Activated CD4-positive, alpha-beta T cell treated with anti-CD3 and anti-CD28 coated beads, Interleukin-2, amount 10 ng/mL, durations not matched to agents 24 days and 14 days (primary cell): ENCODE results near the gene AK4. TPM values are rescaled to one million over a fixed set of nuclear protein-coding genes. Genes with fewer than 3 reads are reported as not detected.

Experiments used
- DNase-seq: peaks from one replicate; pipeline ENCODE4 v3.0.0; 2022
- H3K27ac Mint-ChIP-seq: one replicate; pipeline ENCODE4 v1.8.0; 2022; ENCODE audit warnings: mild to moderate bottlenecking, mixed read lengths
- H3K27me3 Mint-ChIP-seq: one replicate; pipeline ENCODE4 v1.8.0; 2022; ENCODE audit warnings: mixed read lengths
- H3K36me3 Mint-ChIP-seq: one replicate; pipeline ENCODE4 v1.8.0; 2022; ENCODE audit warnings: low read depth, mild to moderate bottlenecking, mixed read lengths
- H3K4me1 Mint-ChIP-seq: one replicate; pipeline ENCODE4 v1.8.0; 2021; ENCODE audit warnings: mixed read lengths
- H3K4me3 Mint-ChIP-seq: one replicate; pipeline ENCODE4 v1.8.0; 2022; ENCODE audit warnings: mild to moderate bottlenecking, moderate library complexity, mixed read lengths
- H3K9me3 Mint-ChIP-seq: one replicate; pipeline ENCODE4 v1.8.0; 2021; ENCODE audit warnings: mixed read lengths
- intact Hi-C: fragments of 100-400 bp; cut with micrococcal nuclease; formaldehyde crosslinking; loops from one replicate; pipeline ENCODE4 v1.15.1; 2023
- total RNA-seq: library from RNA; stranded (reverse); gene quantifications from 2 replicates; pipeline ENCODE4 v1.2.3, GENCODE V29; 2022

AK4 gene
- total RNA-seq, 1 donor from 2014 or later: 138 TPM

DNA sequence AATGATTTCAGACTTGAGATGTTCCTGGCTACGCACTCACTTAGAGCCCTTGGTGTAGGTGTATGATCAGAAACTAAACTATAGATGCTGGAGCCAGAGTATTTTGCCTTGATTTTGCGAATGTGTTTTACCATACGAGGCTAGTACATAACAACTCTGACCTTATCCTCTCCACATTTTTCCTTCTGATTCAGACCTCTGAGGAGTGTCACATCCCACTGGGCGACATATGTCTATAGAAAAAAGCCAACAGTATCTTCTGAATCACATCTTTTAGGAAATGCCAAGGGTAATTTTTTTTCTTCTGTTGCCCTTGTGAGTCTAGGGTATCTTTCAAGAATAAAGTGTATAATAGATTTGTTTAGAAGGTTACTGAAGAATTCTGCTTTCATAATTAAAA lies 49.6 kb downstream of the AK4 start:
- intact Hi-C loops: loop anchor here (2.0 kb wide), 1 partner anchor 15 kb away; no protein-coding TSS in a partner anchor
- Mint-ChIP-seq H3K27ac (peak overlapping the region; percentile 64), H3K27me3 (no peaks in the 10 kb centered on the region), H3K4me3 (no peak overlapping the region), H3K36me3 (peaks cover 49% of the 10 kb centered on the region), H3K4me1 (peaks cover 28% of the 10 kb centered on the region), H3K9me3 (no peaks in the 10 kb centered on the region)
- DNase-seq: no peak

DNA sequence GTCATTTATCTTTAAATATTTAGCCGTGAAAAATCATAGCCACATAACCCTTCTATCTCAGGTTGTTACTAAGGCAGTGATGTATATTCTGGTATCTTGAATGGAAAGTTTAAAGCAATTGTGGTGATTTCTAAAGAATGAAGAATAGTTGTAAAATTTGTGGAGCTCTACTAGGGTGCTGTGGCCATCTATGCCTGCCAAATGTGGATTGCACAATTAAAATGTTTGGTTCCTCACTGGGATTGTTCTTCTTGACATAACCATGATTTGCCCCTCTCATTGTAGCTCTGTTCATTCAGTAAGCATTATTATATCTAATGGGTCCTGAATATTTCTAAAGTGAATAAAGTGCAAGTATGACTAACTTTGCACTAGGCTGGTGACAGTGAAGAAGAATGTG lies 50.1 kb downstream of the AK4 start:
- H3K4me3 Mint-ChIP-seq: no peak overlapping the region
- no peaks in the 10 kb centered on the region for H3K27me3 Mint-ChIP-seq
- peak overlapping the region; percentile 64 for H3K27ac Mint-ChIP-seq
- intact Hi-C loops: no loop called here
- peaks cover 28% of the 10 kb centered on the region for H3K4me1 Mint-ChIP-seq
- DNase-seq: no peak
- H3K36me3 Mint-ChIP-seq: peaks cover 47% of the 10 kb centered on the region
- no peaks in the 10 kb centered on the region for H3K9me3 Mint-ChIP-seq

DNA sequence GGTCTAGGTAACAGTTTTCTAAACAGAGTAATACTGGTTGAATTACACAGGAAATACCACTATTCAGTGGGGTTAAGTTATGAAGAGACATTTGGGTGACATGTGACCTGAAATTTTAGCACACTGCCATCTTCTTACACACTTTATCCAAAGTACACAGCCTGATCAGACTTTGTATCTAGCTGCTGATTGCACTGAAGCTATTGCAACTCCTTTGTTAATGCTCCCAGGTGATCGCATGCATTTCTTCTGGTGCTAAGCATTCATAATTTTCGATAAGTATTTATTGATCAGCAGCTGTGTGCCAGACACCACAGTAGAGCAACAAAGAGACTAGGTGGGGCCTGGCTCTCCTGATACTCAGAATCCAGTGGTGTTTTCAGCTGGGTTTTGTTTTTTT lies 52.4 kb downstream of the AK4 start:
- no peak for DNase-seq
- Mint-ChIP-seq H3K27ac (no peak overlapping the region), H3K9me3 (no peaks in the 10 kb centered on the region), H3K4me3 (no peak overlapping the region), H3K27me3 (no peaks in the 10 kb centered on the region), H3K4me1 (peaks cover 27% of the 10 kb centered on the region), H3K36me3 (peaks cover 37% of the 10 kb centered on the region)
- intact Hi-C loops: no loop called here

DNA sequence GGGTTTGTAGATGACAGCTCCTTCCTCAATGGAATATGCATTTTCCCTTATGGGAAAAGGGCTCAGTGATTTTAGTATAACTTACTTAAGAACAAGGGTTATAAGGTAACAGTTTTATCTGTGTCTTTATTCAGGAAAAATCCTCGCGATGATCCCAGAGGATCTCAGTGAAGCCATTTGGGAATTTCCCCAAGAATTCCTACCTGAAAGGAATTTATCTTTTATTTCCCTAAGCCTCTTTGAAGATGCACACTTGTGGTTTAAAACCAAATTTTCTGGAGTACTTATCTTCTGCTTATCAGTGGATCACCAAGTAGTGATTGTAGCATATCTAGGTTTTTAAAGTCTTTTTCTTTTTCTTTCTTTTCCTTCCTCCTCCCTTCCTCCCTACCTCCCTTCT lies 58.8 kb downstream of the AK4 start:
- intact Hi-C loops: no loop called here
- no peaks in the 10 kb centered on the region for H3K9me3 Mint-ChIP-seq

DNA sequence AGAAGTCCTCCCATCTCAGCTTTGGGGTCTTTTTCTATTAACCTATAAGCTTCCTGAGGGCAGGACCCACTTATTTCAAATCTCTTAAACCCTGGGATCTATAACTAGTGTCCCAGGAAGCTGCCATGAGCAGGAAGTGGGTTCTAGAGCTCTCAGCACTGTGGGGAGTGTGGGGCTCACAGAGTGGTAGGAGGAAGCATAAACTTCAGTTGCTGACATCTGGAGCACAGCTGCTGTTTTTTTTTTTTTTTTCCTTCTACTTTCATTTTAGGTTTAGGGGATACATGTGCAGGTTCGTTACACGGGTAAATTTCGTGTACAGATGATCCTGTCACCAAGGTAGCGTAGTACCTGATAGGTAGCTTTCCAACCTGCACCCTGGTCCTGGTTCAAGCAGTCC lies 59.3 kb downstream of the AK4 start:
- no peak overlapping the region for H3K27ac Mint-ChIP-seq
- H3K36me3 Mint-ChIP-seq: peaks cover 20% of the 10 kb centered on the region
- H3K9me3 Mint-ChIP-seq: no peaks in the 10 kb centered on the region
- peaks cover 47% of the 10 kb centered on the region for H3K4me1 Mint-ChIP-seq
- intact Hi-C loops: no loop called here
- peak overlapping the region; percentile 52 for H3K4me3 Mint-ChIP-seq
- DNase-seq: peak; percentile 64
- H3K27me3 Mint-ChIP-seq: no peaks in the 10 kb centered on the region

More for the DNA sequence above, 58.8 kb downstream of the AK4 start:
- H3K27me3 Mint-ChIP-seq: no peaks in the 10 kb centered on the region
- H3K4me3 Mint-ChIP-seq: peak overlapping the region; percentile 52
- H3K4me1 Mint-ChIP-seq: peaks cover 43% of the 10 kb centered on the region
- DNase-seq: no peak
- H3K27ac Mint-ChIP-seq: no peak overlapping the region
- peaks cover 20% of the 10 kb centered on the region for H3K36me3 Mint-ChIP-seq

DNA sequence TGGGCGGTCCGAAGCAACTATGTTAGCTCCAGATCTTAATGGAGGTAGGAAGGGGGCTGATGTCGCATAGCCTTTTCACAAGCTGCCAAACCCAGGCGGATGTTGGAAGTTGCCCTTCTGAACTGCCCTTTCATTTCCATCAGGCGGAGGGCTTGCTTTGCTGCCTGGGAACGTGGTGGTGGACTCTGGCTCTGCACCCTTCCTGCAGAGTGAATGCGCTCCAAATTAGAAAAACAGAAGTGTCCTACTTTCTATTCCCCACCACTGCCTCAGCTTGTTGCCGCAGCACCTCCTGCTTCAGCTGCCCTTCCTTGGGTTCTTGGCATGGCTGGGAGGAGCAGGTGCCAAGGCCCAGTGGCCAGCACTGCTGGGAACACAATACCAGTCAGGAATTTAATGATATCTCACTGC lies 60.6 kb downstream of the AK4 start:
- intact Hi-C loops: no loop called here
- H3K27me3 Mint-ChIP-seq: no peaks in the 10 kb centered on the region
- peak overlapping the region; percentile 19 for H3K27ac Mint-ChIP-seq
- H3K36me3 Mint-ChIP-seq: peaks cover 22% of the 10 kb centered on the region
- H3K4me1 Mint-ChIP-seq: peaks cover 57% of the 10 kb centered on the region
- no peaks in the 10 kb centered on the region for H3K9me3 Mint-ChIP-seq
- H3K4me3 Mint-ChIP-seq: no peak overlapping the region
- no peak for DNase-seq

DNA sequence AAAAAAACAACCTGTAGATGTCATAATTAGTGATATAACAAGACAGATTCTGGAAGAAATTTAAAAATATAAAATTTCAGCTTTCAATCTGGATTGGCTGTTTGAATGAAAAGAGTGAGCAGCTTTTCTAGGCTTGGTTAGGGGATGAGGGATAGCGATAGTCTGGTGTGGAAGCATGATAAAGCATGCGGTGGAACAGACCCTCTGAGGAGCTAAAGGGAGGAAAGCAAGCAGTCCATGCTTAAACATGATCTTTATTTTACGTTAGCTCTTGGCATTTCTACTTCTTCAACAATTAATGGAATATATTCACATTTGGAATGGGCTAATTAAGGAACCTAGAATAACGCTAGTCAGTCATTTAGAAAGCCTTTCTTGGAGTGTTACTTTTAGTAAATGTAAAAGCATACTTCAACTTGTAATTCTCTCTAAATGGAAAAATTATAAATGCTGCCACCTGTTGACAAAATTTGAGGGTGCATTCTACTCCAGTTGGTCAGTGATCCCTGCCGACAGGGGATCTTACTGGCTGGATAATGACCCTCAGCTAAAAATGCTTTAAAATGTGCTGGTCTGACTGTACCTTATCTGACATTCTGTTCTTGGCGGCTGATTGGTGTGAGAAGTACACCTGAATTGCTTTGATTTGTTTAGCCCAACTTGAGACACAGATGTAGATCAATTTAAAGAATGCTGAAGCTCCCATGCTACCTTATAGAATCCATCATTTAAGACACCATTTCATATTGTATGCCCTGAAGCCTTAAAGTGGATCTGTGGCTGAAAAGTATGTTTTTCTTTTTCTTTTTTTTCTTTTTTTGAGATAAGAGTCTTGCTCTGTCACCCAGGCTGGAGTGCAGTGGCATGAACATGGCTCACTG lies 61.2 kb downstream of the AK4 start:
- Mint-ChIP-seq H3K9me3 (no peaks in the 10 kb centered on the region), H3K36me3 (peaks cover 20% of the 10 kb centered on the region), H3K27me3 (no peaks in the 10 kb centered on the region), H3K27ac (no peak overlapping the region), H3K4me1 (peaks cover 64% of the 10 kb centered on the region), H3K4me3 (no peak overlapping the region)
- intact Hi-C loops: no loop called here
- DNase-seq: peak; percentile 72

DNA sequence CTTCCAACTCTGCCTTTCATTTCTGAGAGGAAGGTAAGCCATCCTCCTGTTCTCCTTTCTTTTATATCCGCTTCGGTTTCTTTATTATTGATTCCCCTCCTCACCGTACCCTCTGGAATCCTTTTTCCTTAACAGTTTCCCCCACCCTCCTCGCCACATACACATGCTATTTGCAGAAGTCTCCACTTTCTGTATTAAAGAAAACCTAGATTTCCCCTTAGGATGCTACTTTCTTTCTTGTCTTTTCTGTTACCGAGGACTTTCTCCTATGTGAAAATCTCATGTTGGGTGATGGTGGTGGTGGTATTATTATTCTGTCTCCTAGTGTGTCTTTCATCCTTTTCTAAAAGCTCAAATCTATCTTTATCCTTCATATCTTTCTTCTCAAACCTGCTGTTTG lies 62.3 kb downstream of the AK4 start:
- Mint-ChIP-seq H3K27me3 (no peaks in the 10 kb centered on the region), H3K36me3 (peaks cover 24% of the 10 kb centered on the region), H3K9me3 (no peaks in the 10 kb centered on the region), H3K27ac (peak overlapping the region; percentile 36), H3K4me3 (no peak overlapping the region), H3K4me1 (peaks cover 74% of the 10 kb centered on the region)
- no peak for DNase-seq
- intact Hi-C loops: loop anchor here (5.0 to 10.0 kb wide), 3 partner anchors 143 to 1164 kb away; no protein-coding TSS in a partner anchor

DNA sequence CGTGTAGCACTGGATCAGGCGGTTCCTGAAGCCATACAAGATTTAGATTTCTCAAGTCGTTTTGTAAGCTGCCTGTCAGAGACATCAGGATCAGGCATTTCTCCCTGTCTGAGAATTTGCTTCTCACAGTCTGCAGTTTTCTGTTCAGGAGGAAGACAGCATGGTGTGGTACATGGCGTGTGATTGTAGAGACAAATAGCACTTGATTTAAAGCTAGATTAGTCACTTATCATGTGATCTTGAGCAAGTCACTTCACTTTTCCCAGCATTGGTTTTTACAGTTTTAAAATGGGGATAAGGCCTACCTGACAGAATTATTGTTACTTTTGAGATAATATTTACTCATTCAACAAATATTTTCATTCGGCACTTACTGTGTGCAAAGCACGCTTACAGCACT lies 63.3 kb downstream of the AK4 start:
- H3K4me1 Mint-ChIP-seq: peaks cover 72% of the 10 kb centered on the region
- H3K36me3 Mint-ChIP-seq: peaks cover 25% of the 10 kb centered on the region
- no peak overlapping the region for H3K27ac Mint-ChIP-seq
- no peaks in the 10 kb centered on the region for H3K9me3 Mint-ChIP-seq
- no peak overlapping the region for H3K4me3 Mint-ChIP-seq
- DNase-seq: no peak
- intact Hi-C loops: loop anchor here (5.0 to 10.0 kb wide), 3 partner anchors 144 to 1163 kb away; no protein-coding TSS in a partner anchor
- no peaks in the 10 kb centered on the region for H3K27me3 Mint-ChIP-seq

DNA sequence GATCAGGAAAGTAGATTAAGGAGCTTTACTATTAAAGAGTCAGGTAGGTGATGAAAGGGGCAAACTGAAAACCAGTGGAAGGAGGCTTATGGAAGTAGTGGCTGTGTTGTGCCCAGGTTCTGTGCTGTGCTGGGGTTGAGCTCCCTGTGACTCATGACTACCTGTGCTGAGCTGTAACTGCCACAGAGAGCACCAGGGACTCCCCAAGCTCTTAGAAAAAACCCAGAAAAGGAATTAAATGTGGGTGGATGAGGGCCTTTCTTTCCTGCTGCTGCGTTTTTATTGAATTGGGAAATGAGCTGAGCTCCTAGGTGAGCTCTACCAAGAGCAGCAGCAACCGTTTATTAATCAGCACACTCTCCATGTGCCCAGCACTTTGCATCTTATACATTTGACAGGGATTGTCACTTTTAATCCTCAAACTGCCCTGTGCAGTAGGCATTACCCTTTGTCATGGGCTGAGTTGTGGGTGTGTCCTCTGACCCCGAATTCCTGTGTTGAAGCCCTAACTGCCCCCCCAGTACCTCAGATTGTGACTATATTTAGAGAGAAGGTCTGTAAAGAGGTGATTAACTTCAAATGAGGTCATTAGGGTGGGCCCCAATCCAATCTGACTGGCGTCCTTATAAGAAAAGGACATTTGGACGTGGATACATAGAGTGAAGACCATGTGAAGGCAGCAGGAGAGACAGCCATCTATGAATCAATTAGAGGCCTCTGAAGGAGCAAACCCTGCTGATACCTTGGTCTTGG lies 65.4 kb downstream of the AK4 start:
- no peaks in the 10 kb centered on the region for H3K27me3 Mint-ChIP-seq
- peak overlapping the region; percentile 93 for H3K27ac Mint-ChIP-seq
- no peaks in the 10 kb centered on the region for H3K9me3 Mint-ChIP-seq
- intact Hi-C loops: loop anchor here (1.0 to 10.0 kb wide), 8 partner anchors 17 to 1161 kb away; partner anchors contain the start of genes AK4, LEPR and LEPROT
- H3K4me1 Mint-ChIP-seq: peaks cover 69% of the 10 kb centered on the region
- H3K4me3 Mint-ChIP-seq: peak overlapping the region; percentile 72
- H3K36me3 Mint-ChIP-seq: peaks cover 30% of the 10 kb centered on the region
- DNase-seq: peak; percentile 63

DNA sequence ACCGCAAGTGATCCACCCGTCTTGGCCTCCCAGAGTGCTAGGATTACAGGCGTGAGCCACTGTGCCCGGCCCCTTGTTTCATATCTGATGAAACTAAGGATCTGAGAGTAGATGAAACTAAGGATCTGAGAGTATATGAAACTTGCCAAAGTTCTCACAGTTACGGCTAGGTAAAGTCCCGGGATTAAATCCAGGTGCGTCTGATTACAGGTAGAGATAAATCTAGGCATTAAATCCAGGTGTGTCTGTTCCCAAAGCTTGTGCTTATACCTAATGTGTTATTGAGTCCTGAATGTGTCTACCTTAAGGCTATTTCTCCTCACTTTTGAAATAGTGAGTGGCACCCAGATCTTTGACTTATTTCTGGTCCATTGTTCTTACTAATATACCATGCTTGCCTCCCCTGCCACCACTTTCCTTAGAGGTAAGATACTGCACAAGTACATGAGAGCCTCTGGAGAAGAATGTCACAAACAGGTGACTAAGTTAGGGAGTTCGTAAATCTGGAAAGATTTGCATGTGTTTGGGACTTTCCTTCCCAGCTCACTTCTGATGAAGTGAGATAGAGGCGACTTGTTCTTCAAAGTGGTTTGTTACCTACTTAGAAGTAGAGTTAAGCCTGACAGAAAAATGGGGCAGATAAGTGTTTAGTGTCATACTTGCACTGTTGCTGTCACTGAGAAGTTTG lies 66.5 kb downstream of the AK4 start:
- peak overlapping the region; percentile 93 for H3K27ac Mint-ChIP-seq
- DNase-seq: no peak
- H3K4me3 Mint-ChIP-seq: peak overlapping the region; percentile 46
- peaks cover 64% of the 10 kb centered on the region for H3K4me1 Mint-ChIP-seq
- intact Hi-C loops: loop anchor here (2.0 to 10.0 kb wide), 5 partner anchors 147 to 1160 kb away; partner anchors contain the start of genes LEPR and LEPROT
- H3K9me3 Mint-ChIP-seq: no peaks in the 10 kb centered on the region
- no peaks in the 10 kb centered on the region for H3K27me3 Mint-ChIP-seq
- H3K36me3 Mint-ChIP-seq: peaks cover 36% of the 10 kb centered on the region

DNA sequence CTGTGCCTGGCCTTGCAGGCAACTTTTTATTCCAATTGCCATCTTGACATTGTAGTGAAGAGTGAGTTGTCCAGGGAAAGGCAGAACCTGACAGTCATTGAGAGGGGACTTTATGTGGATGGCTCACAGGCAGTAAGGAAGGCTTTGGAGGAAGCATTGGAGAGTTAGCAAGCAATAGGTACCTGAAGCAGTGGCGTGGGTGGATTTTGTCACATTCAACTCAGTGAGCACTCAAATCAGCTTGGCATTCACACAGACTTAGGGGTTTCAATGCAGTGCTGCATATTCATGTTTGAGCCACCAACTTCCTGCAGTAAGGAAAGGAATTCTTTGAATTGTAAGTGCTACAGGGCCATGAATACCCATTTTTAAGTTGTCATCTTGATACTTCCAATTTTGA lies 69.0 kb downstream of the AK4 start:
- Mint-ChIP-seq H3K4me1 (peaks cover 45% of the 10 kb centered on the region), H3K27ac (no peak overlapping the region), H3K4me3 (no peak overlapping the region), H3K36me3 (peaks cover 43% of the 10 kb centered on the region), H3K9me3 (no peaks in the 10 kb centered on the region), H3K27me3 (no peaks in the 10 kb centered on the region)
- intact Hi-C loops: loop anchor here (10.0 kb wide), 1 partner anchor 1158 kb away; no protein-coding TSS in a partner anchor
- DNase-seq: no peak

DNA sequence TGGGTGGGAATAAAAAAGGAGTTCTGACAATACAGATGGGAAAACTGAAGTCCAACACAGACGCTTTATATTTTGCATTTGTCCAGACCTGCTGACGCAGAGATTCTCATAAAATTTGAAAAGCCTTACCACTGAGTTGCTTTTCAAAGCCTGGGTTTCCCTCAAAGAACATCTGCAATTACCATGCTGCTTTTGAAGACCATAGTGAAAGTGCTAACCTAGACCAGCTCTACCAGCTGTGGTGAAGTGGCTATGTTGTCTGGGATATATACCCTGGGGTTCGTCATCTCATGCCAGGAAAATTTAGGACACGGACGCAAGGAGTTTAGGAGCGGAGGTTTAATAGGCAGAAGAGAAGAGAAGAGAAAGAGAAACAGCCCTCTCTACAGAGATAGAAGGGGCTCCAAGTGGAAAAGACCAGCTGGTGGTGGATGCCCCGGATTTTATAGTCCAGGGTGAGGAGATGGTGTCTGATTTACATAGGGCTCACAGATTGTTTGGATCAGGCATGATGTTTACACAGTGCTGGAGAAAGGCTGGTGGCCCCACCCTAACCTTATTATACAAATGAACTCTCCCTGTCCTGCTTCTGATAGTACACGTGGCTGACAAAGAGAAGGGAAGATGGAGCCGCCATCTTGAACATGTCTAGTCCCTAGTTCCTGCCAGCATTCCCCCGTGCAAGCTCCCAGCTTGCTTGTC lies 73.8 kb downstream of the AK4 start:
- H3K27me3 Mint-ChIP-seq: no peaks in the 10 kb centered on the region
- peaks cover 12% of the 10 kb centered on the region for H3K4me1 Mint-ChIP-seq

More for the DNA sequence above, 73.8 kb downstream of the AK4 start:
- no peaks in the 10 kb centered on the region for H3K9me3 Mint-ChIP-seq
- peaks cover 55% of the 10 kb centered on the region for H3K36me3 Mint-ChIP-seq
- H3K27ac Mint-ChIP-seq: peak overlapping the region; percentile 12
- DNase-seq: no peak
- intact Hi-C loops: no loop called here
- H3K4me3 Mint-ChIP-seq: no peak overlapping the region
